ENCODE measurements around the gene PPP6C. TPM values are rescaled to one million over a fixed set of nuclear protein-coding genes. Genes with fewer than 3 reads are reported as not detected.

PPP6C gene
- total and polyA plus RNA-seq, 2 of the 13 experiments (the other 11 are each of a cell fraction or from before 2014, with no cell fraction given) = 18.5 to 20.9 TPM

DNA sequence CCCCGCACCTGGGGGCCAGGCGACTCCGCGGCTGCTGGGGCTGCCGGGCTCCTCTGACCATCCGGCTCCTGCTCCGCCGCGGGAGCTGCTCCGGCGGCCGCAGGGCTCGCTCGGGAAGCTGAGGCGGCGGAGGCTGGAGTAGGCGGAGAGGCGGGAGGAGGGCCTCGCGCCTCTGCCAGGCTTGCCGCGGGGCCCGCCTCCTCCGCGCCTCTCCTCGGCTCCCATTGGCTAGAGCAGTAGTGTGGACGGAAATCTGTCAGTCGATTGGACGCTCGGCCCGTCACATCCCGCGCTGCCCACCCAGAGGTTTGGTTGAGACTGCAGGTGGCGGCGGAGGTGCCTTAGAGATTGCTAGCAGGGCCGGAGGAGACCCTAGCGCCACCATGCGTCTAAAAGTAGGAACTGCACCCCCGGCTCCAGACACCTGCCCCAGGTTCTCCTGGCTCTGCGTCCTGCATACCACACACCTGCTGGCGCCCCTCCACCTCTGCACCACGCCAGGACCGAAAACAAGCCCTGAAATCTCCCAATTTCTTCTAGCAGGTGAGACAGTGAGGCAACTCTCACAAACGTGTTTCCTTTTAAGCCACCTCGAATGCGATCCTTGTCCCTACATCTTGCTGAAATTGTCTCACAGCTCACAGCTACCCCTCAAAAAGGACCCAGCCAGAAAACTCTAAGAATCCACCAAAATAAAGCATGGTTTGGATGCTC lies 46.1 kb downstream of the PPP6C start, which contains the start of gene SCAI (continued):
- peak; percentile 44; the same call in 1 of the 2 replicates for TF ChIP-seq ZNF607 (CRISPR knock-in tag; IDR thresholded peaks at IDR 0.05; ENCODE audit: borderline replicate concordance)
- TF ChIP-seq, protein P1, sequence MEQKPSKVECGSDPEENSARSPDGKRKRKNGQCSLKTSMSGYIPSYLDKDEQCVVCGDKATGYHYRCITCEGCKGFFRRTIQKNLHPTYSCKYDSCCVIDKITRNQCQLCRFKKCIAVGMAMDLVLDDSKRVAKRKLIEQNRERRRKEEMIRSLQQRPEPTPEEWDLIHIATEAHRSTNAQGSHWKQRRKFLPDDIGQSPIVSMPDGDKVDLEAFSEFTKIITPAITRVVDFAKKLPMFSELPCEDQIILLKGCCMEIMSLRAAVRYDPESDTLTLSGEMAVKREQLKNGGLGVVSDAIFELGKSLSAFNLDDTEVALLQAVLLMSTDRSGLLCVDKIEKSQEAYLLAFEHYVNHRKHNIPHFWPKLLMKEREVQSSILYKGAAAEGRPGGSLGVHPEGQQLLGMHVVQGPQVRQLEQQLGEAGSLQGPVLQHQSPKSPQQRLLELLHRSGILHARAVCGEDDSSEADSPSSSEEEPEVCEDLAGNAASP (CRISPR knock-in tag; IDR thresholded peaks at IDR 0.05; ENCODE audit: borderline replicate concordance) = no peak
- peak; percentile 30; the same call in 1 of the 2 replicates for TF ChIP-seq NR2C2 (CRISPR knock-in tag; IDR thresholded peaks at IDR 0.05; ENCODE audit: borderline replicate concordance)
- TF ChIP-seq EHMT2 (IDR thresholded peaks at IDR 0.05; ENCODE audit: borderline replicate concordance, low read depth, low read length) = no peak
- no peak for TF ChIP-seq RARG (CRISPR knock-in tag; IDR thresholded peaks at IDR 0.05; ENCODE audit: low read depth)
- peak; percentile 81 for TF ChIP-seq STAG1 (CRISPR knock-in tag; IDR thresholded peaks at IDR 0.05)
- peak in 1 of 2 experiments; percentile 25; a peak in 1 of 4 replicates for TF ChIP-seq KLF16 (CRISPR knock-in tag; IDR thresholded peaks at IDR 0.05)
- TF ChIP-seq, protein P2, sequence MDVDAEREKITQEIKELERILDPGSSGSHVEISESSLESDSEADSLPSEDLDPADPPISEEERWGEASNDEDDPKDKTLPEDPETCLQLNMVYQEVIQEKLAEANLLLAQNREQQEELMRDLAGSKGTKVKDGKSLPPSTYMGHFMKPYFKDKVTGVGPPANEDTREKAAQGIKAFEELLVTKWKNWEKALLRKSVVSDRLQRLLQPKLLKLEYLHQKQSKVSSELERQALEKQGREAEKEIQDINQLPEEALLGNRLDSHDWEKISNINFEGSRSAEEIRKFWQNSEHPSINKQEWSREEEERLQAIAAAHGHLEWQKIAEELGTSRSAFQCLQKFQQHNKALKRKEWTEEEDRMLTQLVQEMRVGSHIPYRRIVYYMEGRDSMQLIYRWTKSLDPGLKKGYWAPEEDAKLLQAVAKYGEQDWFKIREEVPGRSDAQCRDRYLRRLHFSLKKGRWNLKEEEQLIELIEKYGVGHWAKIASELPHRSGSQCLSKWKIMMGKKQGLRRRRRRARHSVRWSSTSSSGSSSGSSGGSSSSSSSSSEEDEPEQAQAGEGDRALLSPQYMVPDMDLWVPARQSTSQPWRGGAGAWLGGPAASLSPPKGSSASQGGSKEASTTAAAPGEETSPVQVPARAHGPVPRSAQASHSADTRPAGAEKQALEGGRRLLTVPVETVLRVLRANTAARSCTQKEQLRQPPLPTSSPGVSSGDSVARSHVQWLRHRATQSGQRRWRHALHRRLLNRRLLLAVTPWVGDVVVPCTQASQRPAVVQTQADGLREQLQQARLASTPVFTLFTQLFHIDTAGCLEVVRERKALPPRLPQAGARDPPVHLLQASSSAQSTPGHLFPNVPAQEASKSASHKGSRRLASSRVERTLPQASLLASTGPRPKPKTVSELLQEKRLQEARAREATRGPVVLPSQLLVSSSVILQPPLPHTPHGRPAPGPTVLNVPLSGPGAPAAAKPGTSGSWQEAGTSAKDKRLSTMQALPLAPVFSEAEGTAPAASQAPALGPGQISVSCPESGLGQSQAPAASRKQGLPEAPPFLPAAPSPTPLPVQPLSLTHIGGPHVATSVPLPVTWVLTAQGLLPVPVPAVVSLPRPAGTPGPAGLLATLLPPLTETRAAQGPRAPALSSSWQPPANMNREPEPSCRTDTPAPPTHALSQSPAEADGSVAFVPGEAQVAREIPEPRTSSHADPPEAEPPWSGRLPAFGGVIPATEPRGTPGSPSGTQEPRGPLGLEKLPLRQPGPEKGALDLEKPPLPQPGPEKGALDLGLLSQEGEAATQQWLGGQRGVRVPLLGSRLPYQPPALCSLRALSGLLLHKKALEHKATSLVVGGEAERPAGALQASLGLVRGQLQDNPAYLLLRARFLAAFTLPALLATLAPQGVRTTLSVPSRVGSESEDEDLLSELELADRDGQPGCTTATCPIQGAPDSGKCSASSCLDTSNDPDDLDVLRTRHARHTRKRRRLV (CRISPR knock-in tag; IDR thresholded peaks at IDR 0.05) = no peak
- TF ChIP-seq, protein P3, sequence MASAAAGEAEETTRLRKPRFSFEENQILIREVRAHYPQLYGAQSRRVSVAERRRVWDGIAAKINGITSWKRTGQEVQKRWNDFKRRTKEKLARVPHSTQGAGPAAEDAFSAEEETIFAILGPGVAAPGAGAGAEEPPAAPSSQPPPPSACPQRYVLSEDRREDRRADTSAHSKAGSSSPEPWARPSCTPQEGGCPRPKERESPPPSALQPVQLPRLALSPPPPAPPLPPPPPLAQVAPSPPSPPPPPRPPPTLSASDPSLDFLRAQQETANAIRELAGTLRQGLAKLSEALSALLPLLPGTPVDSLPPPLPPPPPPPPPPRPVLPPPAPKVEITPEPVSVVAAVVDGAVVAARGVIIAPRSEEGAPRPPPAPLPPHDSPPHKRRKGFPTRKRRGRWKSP (CRISPR knock-in tag; IDR thresholded peaks at IDR 0.05) = peak; percentile 43; the same call in 1 of the 2 replicates
- TF ChIP-seq NR2F6 (IDR thresholded peaks at IDR 0.05) = no peak
- TF ChIP-seq NR2F6 (CRISPR knock-in tag; IDR thresholded peaks at IDR 0.05) = no peak
- TF ChIP-seq SAFB2 (CRISPR knock-in tag; IDR thresholded peaks at IDR 0.05; ENCODE audit: borderline replicate concordance, low read depth) = no peak; the same call in 1 of the 2 replicates
- no peak for TF ChIP-seq HDAC6 (IDR thresholded peaks at IDR 0.05; ENCODE audit: low read depth, low read length)
- TF ChIP-seq HMG20B (CRISPR knock-in tag; conservative IDR thresholded peaks at IDR 0.05) = no peak
- TF ChIP-seq ELF1 (CRISPR knock-in tag; IDR thresholded peaks at IDR 0.05) = no peak
- peak; percentile 36; the same call in 1 of the 2 replicates for TF ChIP-seq ZNF678 (CRISPR knock-in tag; IDR thresholded peaks at IDR 0.05)
- no peak for TF ChIP-seq ZNF75D (CRISPR knock-in tag; IDR thresholded peaks at IDR 0.05; ENCODE audit: borderline replicate concordance)
- TF ChIP-seq, protein P4, sequence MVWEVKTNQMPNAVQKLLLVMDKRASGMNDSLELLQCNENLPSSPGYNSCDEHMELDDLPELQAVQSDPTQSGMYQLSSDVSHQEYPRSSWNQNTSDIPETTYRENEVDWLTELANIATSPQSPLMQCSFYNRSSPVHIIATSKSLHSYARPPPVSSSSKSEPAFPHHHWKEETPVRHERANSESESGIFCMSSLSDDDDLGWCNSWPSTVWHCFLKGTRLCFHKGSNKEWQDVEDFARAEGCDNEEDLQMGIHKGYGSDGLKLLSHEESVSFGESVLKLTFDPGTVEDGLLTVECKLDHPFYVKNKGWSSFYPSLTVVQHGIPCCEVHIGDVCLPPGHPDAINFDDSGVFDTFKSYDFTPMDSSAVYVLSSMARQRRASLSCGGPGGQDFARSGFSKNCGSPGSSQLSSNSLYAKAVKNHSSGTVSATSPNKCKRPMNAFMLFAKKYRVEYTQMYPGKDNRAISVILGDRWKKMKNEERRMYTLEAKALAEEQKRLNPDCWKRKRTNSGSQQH (CRISPR knock-in tag; IDR thresholded peaks at IDR 0.05; ENCODE audit: low read depth) = no peak
- TF ChIP-seq NCOA2 (CRISPR knock-in tag; IDR thresholded peaks at IDR 0.05) = no peak
- no peak for TF ChIP-seq ZFYVE20 (CRISPR knock-in tag; IDR thresholded peaks at IDR 0.05; ENCODE audit: borderline replicate concordance, low read depth)
- no peak for TF ChIP-seq SMARCC2 (IDR thresholded peaks at IDR 0.05)
